Karpas-422 (cell line): ENCODE measurements around the gene DMXL2. TPM values are rescaled to one million over a fixed set of nuclear protein-coding genes. Genes with fewer than 3 reads are reported as not detected.
"Not testable (repeated sequence)": the region's sequence is repeated elsewhere in the genome, so short reads cannot be mapped to it uniquely, and the experiment has no call there.

Experiments
- DNase-seq: peaks from one replicate; pipeline ENCODE4 v3.0.0-alpha.2; 2015
- H2AFZ ChIP-seq: fragments of 200-600 bp; sonication (generic); 2 replicates; pipeline ENCODE4 v1.6.1; 2014; ENCODE audit warnings: antibody characterized with exemption, low read length, mixed read lengths
- H3K27ac ChIP-seq: fragments of 200-600 bp; sonication (generic); 2 replicates; pipeline ENCODE4 v1.5.1; 2014; ENCODE audit warnings: mild to moderate bottlenecking, low read length, moderate library complexity
- H3K27me3 ChIP-seq: fragments of 200-600 bp; sonication (generic); 2 replicates; pipeline ENCODE4 v1.6.1; 2014; ENCODE audit warnings: low read length, mixed read lengths
- H3K36me3 ChIP-seq: fragments of 200-600 bp; sonication (generic); 2 replicates; pipeline ENCODE4 v1.6.1; 2014; ENCODE audit warnings: low read length, mixed read lengths; ENCODE audit not compliant: insufficient read depth
- H3K4me1 ChIP-seq: fragments of 200-600 bp; sonication (generic); 2 replicates; pipeline ENCODE4 v1.6.1; 2014; ENCODE audit warnings: mild to moderate bottlenecking, low read length, mixed read lengths
- H3K4me2 ChIP-seq: fragments of 200-600 bp; sonication (generic); 2 replicates; pipeline ENCODE4 v1.6.1; 2014; ENCODE audit warnings: low read length, low read depth, mild to moderate bottlenecking; ENCODE audit not compliant: poor library complexity, severe bottlenecking
- H3K4me3 ChIP-seq: fragments of 200-600 bp; sonication (generic); 2 replicates; pipeline ENCODE4 v1.5.1; 2014; ENCODE audit warnings: mild to moderate bottlenecking, antibody characterized with exemption, low read length, mixed read lengths
- H3K79me2 ChIP-seq: fragments of 200-600 bp; sonication (generic); 2 replicates; pipeline ENCODE4 v1.6.1; 2014; ENCODE audit warnings: mild to moderate bottlenecking, low read length, mixed read lengths
- H3K9ac ChIP-seq: fragments of 200-600 bp; sonication (generic); 2 replicates; pipeline ENCODE4 v1.6.0; 2014; ENCODE audit warnings: low read length
- H3K9me2 ChIP-seq: fragments of 200-600 bp; sonication (generic), shearing (Covaris generic); replicated peaks from 2 replicates; pipeline ENCODE4 v1.6.0; 2014; ENCODE audit warnings: mild to moderate bottlenecking, low read length, moderate library complexity; ENCODE audit not compliant: insufficient read depth
- H3K9me3 ChIP-seq: fragments of 300-700, 200-600 bp; sonication (generic); 2 replicates; pipeline ENCODE4 v1.6.1; 2014; ENCODE audit warnings: low read length, mixed read lengths
- H4K20me1 ChIP-seq: fragments of 200-600 bp; sonication (generic); 2 replicates; pipeline ENCODE4 v1.6.1; 2014; ENCODE audit warnings: mild to moderate bottlenecking, antibody characterized with exemption, low read length, low read depth; ENCODE audit not compliant: insufficient read depth
- total RNA-seq: library from RNA; depleted of rRNA; stranded (reverse); fragments of >200 nt; shearing (Covaris generic); gene quantifications from 2 replicates; pipeline ENCODE4 v1.2.3, GENCODE V29; 2014; ENCODE audit warnings: low replicate concordance

DMXL2 gene
- total RNA-seq, 1 experiment from 2014 or later = 17.8 TPM

- no peak overlapping the region for H3K4me2 ChIP-seq
- no peaks in the 10 kb centered on the region for H4K20me1 ChIP-seq
- no peaks in the 10 kb centered on the region for H3K9me3 ChIP-seq
- DNase-seq = no peak
- H3K9ac ChIP-seq = no peak overlapping the region
- H3K9me2 ChIP-seq = no peaks in the 10 kb centered on the region
- no peak overlapping the region for H3K27ac ChIP-seq
- no peaks in the 10 kb centered on the region for H3K27me3 ChIP-seq
- H3K79me2 ChIP-seq = no peaks in the 10 kb centered on the region
- H2AFZ ChIP-seq = no peak overlapping the region
- no peaks in the 10 kb centered on the region for H3K36me3 ChIP-seq
- no peaks in the 10 kb centered on the region for H3K4me1 ChIP-seq
- H3K4me3 ChIP-seq = no peak overlapping the region
These were observed 174.5 kb downstream of the DMXL2 start for GRCh38 chr15:51447855-51448621.

GRCh38 chr15:51446029-51446744 lies 176.4 kb downstream of the DMXL2 start:
- not testable (repeated sequence) for DNase-seq, H3K4me3 ChIP-seq, H3K79me2 ChIP-seq, H3K36me3 ChIP-seq, H3K9ac ChIP-seq, H4K20me1 ChIP-seq, H3K27me3 ChIP-seq, H3K4me2 ChIP-seq, H3K4me1 ChIP-seq, H3K9me3 ChIP-seq, H3K27ac ChIP-seq, H2AFZ ChIP-seq, H3K9me2 ChIP-seq

GRCh38 chr15:51444807-51445206 lies 177.8 kb downstream of the DMXL2 start:
- H3K79me2 ChIP-seq = no peaks in the 10 kb centered on the region
- H2AFZ ChIP-seq = no peak overlapping the region
- H3K27ac ChIP-seq = no peak overlapping the region
- H3K9ac ChIP-seq = no peak overlapping the region
- no peaks in the 10 kb centered on the region for H4K20me1 ChIP-seq
- no peaks in the 10 kb centered on the region for H3K27me3 ChIP-seq
- DNase-seq = no peak
- no peak overlapping the region for H3K4me2 ChIP-seq
- no peaks in the 10 kb centered on the region for H3K9me2 ChIP-seq
- H3K9me3 ChIP-seq = no peaks in the 10 kb centered on the region
- H3K4me1 ChIP-seq = no peaks in the 10 kb centered on the region
- no peak overlapping the region for H3K4me3 ChIP-seq
- H3K36me3 ChIP-seq = no peaks in the 10 kb centered on the region

GRCh38 chr15:51444112-51444511 lies 178.5 kb downstream of the DMXL2 start:
- no peaks in the 10 kb centered on the region for H3K79me2 ChIP-seq
- H2AFZ ChIP-seq = no peak overlapping the region
- H3K27ac ChIP-seq = no peak overlapping the region
- no peak for DNase-seq
- no peaks in the 10 kb centered on the region for H3K36me3 ChIP-seq
- no peak overlapping the region for H3K4me3 ChIP-seq
- no peaks in the 10 kb centered on the region for H4K20me1 ChIP-seq
- no peaks in the 10 kb centered on the region for H3K4me1 ChIP-seq
- no peak overlapping the region for H3K4me2 ChIP-seq
- H3K9me2 ChIP-seq = no peaks in the 10 kb centered on the region
- no peaks in the 10 kb centered on the region for H3K27me3 ChIP-seq
- H3K9me3 ChIP-seq = no peaks in the 10 kb centered on the region
- no peak overlapping the region for H3K9ac ChIP-seq

GRCh38 chr15:51443282-51443914 lies 179.2 kb downstream of the DMXL2 start:
- Histone ChIP-seq H3K4me2 (no peak overlapping the region), H4K20me1 (no peaks in the 10 kb centered on the region), H3K4me1 (no peaks in the 10 kb centered on the region), H3K36me3 (no peaks in the 10 kb centered on the region), H3K9me3 (no peaks in the 10 kb centered on the region), H2AFZ (no peak overlapping the region), H3K9ac (no peak overlapping the region), H3K27ac (no peak overlapping the region), H3K79me2 (no peaks in the 10 kb centered on the region), H3K4me3 (no peak overlapping the region), H3K9me2 (no peaks in the 10 kb centered on the region), H3K27me3 (no peaks in the 10 kb centered on the region)
- no peak for DNase-seq

- no peaks in the 10 kb centered on the region for H3K27me3 ChIP-seq
- no peaks in the 10 kb centered on the region for H3K36me3 ChIP-seq
- H3K79me2 ChIP-seq = no peaks in the 10 kb centered on the region
- no peak overlapping the region for H2AFZ ChIP-seq
- no peak for DNase-seq
- H3K4me3 ChIP-seq = no peak overlapping the region
- no peak overlapping the region for H3K9ac ChIP-seq
- no peaks in the 10 kb centered on the region for H3K9me2 ChIP-seq
- no peak overlapping the region for H3K27ac ChIP-seq
- H3K4me2 ChIP-seq = no peak overlapping the region
- H3K4me1 ChIP-seq = no peaks in the 10 kb centered on the region
- no peaks in the 10 kb centered on the region for H3K9me3 ChIP-seq
- no peaks in the 10 kb centered on the region for H4K20me1 ChIP-seq
These were observed 184.0 kb downstream of the DMXL2 start for GRCh38 chr15:51438526-51438925.

GRCh38 chr15:51425517-51426040 lies 197.0 kb downstream of the DMXL2 start:
- no peak overlapping the region for H3K9ac ChIP-seq
- no peaks in the 10 kb centered on the region for H3K9me2 ChIP-seq
- H3K9me3 ChIP-seq = no peaks in the 10 kb centered on the region
- DNase-seq = no peak
- no peaks in the 10 kb centered on the region for H3K27me3 ChIP-seq
- no peak overlapping the region for H3K4me3 ChIP-seq
- H3K27ac ChIP-seq = no peak overlapping the region
- H3K79me2 ChIP-seq = no peaks in the 10 kb centered on the region
- no peak overlapping the region for H2AFZ ChIP-seq
- H3K4me2 ChIP-seq = no peak overlapping the region
- no peaks in the 10 kb centered on the region for H3K4me1 ChIP-seq
- H3K36me3 ChIP-seq = no peaks in the 10 kb centered on the region
- H4K20me1 ChIP-seq = no peaks in the 10 kb centered on the region

GRCh38 chr15:51424780-51425179 lies 197.8 kb downstream of the DMXL2 start:
- no peaks in the 10 kb centered on the region for H3K9me3 ChIP-seq
- no peaks in the 10 kb centered on the region for H3K36me3 ChIP-seq
- H3K4me1 ChIP-seq = no peaks in the 10 kb centered on the region
- H4K20me1 ChIP-seq = no peaks in the 10 kb centered on the region
- H3K79me2 ChIP-seq = no peaks in the 10 kb centered on the region
- no peak overlapping the region for H3K9ac ChIP-seq
- H3K4me3 ChIP-seq = no peak overlapping the region
- H3K27ac ChIP-seq = no peak overlapping the region
- H3K9me2 ChIP-seq = no peaks in the 10 kb centered on the region
- H3K4me2 ChIP-seq = no peak overlapping the region
- H2AFZ ChIP-seq = no peak overlapping the region
- DNase-seq = no peak
- no peaks in the 10 kb centered on the region for H3K27me3 ChIP-seq
